ENCODE data around the gene AATK.

- TF ChIP-seq CTCF (conservative IDR thresholded peaks at IDR 0.05) (no peak), EZH2 (IDR thresholded peaks at IDR 0.05; ENCODE audit: low read depth) (no peak)
Measured at GRCh38 chr17:81193470-81194224, 27.6 kb upstream of the AATK start.
